IMR-90 (cell line): ENCODE measurements around the gene MIB1. TPM values are rescaled to one million over a fixed set of nuclear protein-coding genes. Genes with fewer than 3 reads are reported as not detected.

ENCODE experiments used
- ATAC-seq: fragments of 200-7000 bp; cut with Tn5 transposase; 2 replicates; pipeline ENCODE4 v1.9.1; 2020; ENCODE audit warnings: low read depth, mild to moderate bottlenecking, moderate library complexity
- BruUV-seq: library from RNA; stranded (reverse); fragments of 400-500 nt; replicated peaks from 2 replicates; lab custom pipeline; 2021; lab: Mats Ljungman, UMichigan
- CTCF ChIA-PET: fragments of 300-600 bp; formaldehyde crosslinking; extraction: SDS; loops from one replicate; lab custom pipeline; 2021; ENCODE audit warnings: antibody characterized with exemption; lab: Yijun Ruan, JAX
- POLR2A ChIA-PET: fragments of 300-600 bp; sonication (Branson Sonifier 250); formaldehyde crosslinking; loops from one replicate; lab custom pipeline; 2022; ENCODE audit warnings: antibody characterized with exemption; ENCODE audit not compliant: unreplicated experiment; lab: Charles Lee
- DNase-seq: peaks from one replicate; pipeline ENCODE4 v3.0.0; 2013
- H2AFZ ChIP-seq: replicated peaks from 2 replicates; pipeline ENCODE3; 2013; ENCODE audit warnings: low read length, mild to moderate bottlenecking; ENCODE audit not compliant: poor library complexity
- H2AK5ac ChIP-seq: 2 replicates; pipeline ENCODE4 v1.6.1; 2013; ENCODE audit warnings: low read depth, low read length, inconsistent platforms
- H2AK9ac ChIP-seq: replicated peaks from 2 replicates; pipeline ENCODE3; 2013; ENCODE audit warnings: mild to moderate bottlenecking, low read depth, low read length, moderate library complexity; ENCODE audit not compliant: poor library complexity
- H2BK120ac ChIP-seq: 2 replicates; pipeline ENCODE4 v1.6.1; 2013; ENCODE audit warnings: low read depth, low read length, inconsistent platforms
- H2BK15ac ChIP-seq: 3 replicates; pipeline ENCODE4 v1.6.1; 2013; ENCODE audit warnings: low read depth, low read length, inconsistent platforms
- H2BK20ac ChIP-seq: 2 replicates; pipeline ENCODE4 v1.6.1; 2013; ENCODE audit warnings: low read depth, mild to moderate bottlenecking, inconsistent platforms, low read length, moderate library complexity
- H2BK5ac ChIP-seq: 2 replicates; pipeline ENCODE4 v1.6.1; 2013; ENCODE audit warnings: mild to moderate bottlenecking, low read depth, low read length, inconsistent platforms; ENCODE audit not compliant: poor library complexity, severe bottlenecking
- H3K14ac ChIP-seq: replicated peaks from 2 replicates; pipeline ENCODE4 v1.6.1; 2013; ENCODE audit warnings: low read depth, low read length, inconsistent platforms
- H3K18ac ChIP-seq: 2 replicates; pipeline ENCODE4 v1.6.1; 2013; ENCODE audit warnings: low read depth, low read length, control low read depth
- H3K23ac ChIP-seq: 2 replicates; pipeline ENCODE4 v1.6.1; 2013; ENCODE audit warnings: low read depth, low read length, inconsistent platforms
- H3K27ac ChIP-seq: 2 replicates; pipeline ENCODE4 v1.5.1; 2013; ENCODE audit warnings: mild to moderate bottlenecking, control low read depth, low read length; ENCODE audit not compliant: insufficient read depth
- H3K27me3 ChIP-seq: 2 replicates; pipeline ENCODE4 v1.6.1; 2013; ENCODE audit warnings: low read length; ENCODE audit not compliant: control insufficient read depth, insufficient read depth
- H3K36me3 ChIP-seq: 2 replicates; pipeline ENCODE4 v1.6.1; 2013; ENCODE audit warnings: low read length, mixed read lengths; ENCODE audit not compliant: control insufficient read depth, insufficient read depth
- H3K4ac ChIP-seq: 2 replicates; pipeline ENCODE4 v1.6.1; 2013; ENCODE audit warnings: low read depth, low read length, inconsistent platforms
- H3K4me1 ChIP-seq: 2 replicates; pipeline ENCODE4 v1.6.1; 2013; ENCODE audit warnings: low read length, mixed read lengths; ENCODE audit not compliant: control insufficient read depth, insufficient read depth
- H3K4me2 ChIP-seq: 2 replicates; pipeline ENCODE4 v1.6.1; 2013; ENCODE audit warnings: low read depth, mild to moderate bottlenecking, control low read depth, low read length, moderate library complexity
- H3K4me3 ChIP-seq: 2 replicates; pipeline ENCODE4 v1.5.1; 2013; ENCODE audit warnings: low read depth, mild to moderate bottlenecking, control low read depth, low read length, moderate library complexity; ENCODE audit not compliant: insufficient read depth
- H3K56ac ChIP-seq: 2 replicates; pipeline ENCODE4 v1.6.1; 2013; ENCODE audit warnings: low read length, inconsistent platforms; ENCODE audit not compliant: insufficient read depth; ENCODE audit errors: extremely low read depth
- H3K79me1 ChIP-seq, 2 experiments: 2 replicates each; pipeline ENCODE4 v1.6.1; 2013; ENCODE audit warnings: low read length in 2 of 2, inconsistent platforms in 1 of 2, low read depth in 1 of 2
- H3K9ac ChIP-seq: 2 replicates; pipeline ENCODE4 v1.6.1; 2013; ENCODE audit warnings: low read depth, low read length, control low read depth
- H3K9me1 ChIP-seq: 2 replicates; pipeline ENCODE4 v1.6.1; 2013; ENCODE audit warnings: low read length, inconsistent platforms; ENCODE audit not compliant: insufficient read depth
- H3K9me3 ChIP-seq: 2 replicates; pipeline ENCODE4 v1.6.1; 2013; ENCODE audit warnings: low read length; ENCODE audit not compliant: control insufficient read depth, insufficient read depth
- H4K20me1 ChIP-seq: 2 replicates; pipeline ENCODE4 v1.6.1; 2013; ENCODE audit warnings: low read length, inconsistent platforms; ENCODE audit not compliant: insufficient read depth
- H4K5ac ChIP-seq: 2 replicates; pipeline ENCODE4 v1.6.1; 2013; ENCODE audit warnings: mild to moderate bottlenecking, low read depth, low read length, control low read depth
- H4K8ac ChIP-seq, 2 experiments: 2 replicates each; pipeline ENCODE4 v1.6.1; 2013; ENCODE audit warnings: low read depth in 2 of 2, low read length in 2 of 2, control low read depth in 1 of 2, inconsistent platforms in 1 of 2
- H4K91ac ChIP-seq: 2 replicates; pipeline ENCODE4 v1.6.1; 2013; ENCODE audit warnings: low read depth, low read length, inconsistent platforms; ENCODE audit not compliant: insufficient read depth
- BHLHE40 ChIP-seq: fragments of 150-350 bp; IDR thresholded peaks from 2 replicates; pipeline ENCODE4 v1.6.1; 2016; ENCODE audit warnings: mild to moderate bottlenecking, low read depth, low read length
- CEBPB ChIP-seq: IDR thresholded peaks from 2 replicates; pipeline ENCODE4 v1.6.1; 2012; ENCODE audit warnings: low read depth, low read length, improper control_type of control experiment
- CHD1 ChIP-seq: IDR thresholded peaks from 2 replicates; pipeline ENCODE4 v1.6.1; 2012; ENCODE audit warnings: low read depth, low read length, improper control_type of control experiment
- CTCF ChIP-seq: conservative IDR thresholded peaks from 2 replicates; pipeline ENCODE4 v1.5.1; 2012; ENCODE audit warnings: mild to moderate bottlenecking, low read depth, low read length, improper control_type of control experiment
- FOS ChIP-seq: fragments of 150-350 bp; IDR thresholded peaks from 2 replicates; pipeline ENCODE4 v1.6.1; 2016; ENCODE audit warnings: low read depth, low read length
- MAFK ChIP-seq: IDR thresholded peaks from 2 replicates; pipeline ENCODE4 v1.6.1; 2012; ENCODE audit warnings: low read depth, low read length, improper control_type of control experiment
- MAZ ChIP-seq: IDR thresholded peaks from 2 replicates; pipeline ENCODE4 v1.6.1; 2012; ENCODE audit warnings: low read depth, mild to moderate bottlenecking, low read length, improper control_type of control experiment, moderate library complexity, borderline replicate concordance
- MXI1 ChIP-seq: IDR thresholded peaks from 2 replicates; pipeline ENCODE4 v1.6.1; 2012; ENCODE audit warnings: low read depth, mild to moderate bottlenecking, low read length, moderate library complexity, borderline replicate concordance
- NFE2L2 ChIP-seq: fragments of 150-350 bp; IDR thresholded peaks from 2 replicates; pipeline ENCODE4 v1.6.1; 2016; ENCODE audit warnings: low read depth, mild to moderate bottlenecking, low read length
- POLR2A ChIP-seq: IDR thresholded peaks from 2 replicates; pipeline ENCODE4 v1.6.1; 2012; ENCODE audit warnings: mild to moderate bottlenecking, low read depth, low read length
- RAD21 ChIP-seq: IDR thresholded peaks from 2 replicates; pipeline ENCODE4 v1.6.1; 2012; ENCODE audit warnings: low read length, improper control_type of control experiment
- RCOR1 ChIP-seq: IDR thresholded peaks from 2 replicates; pipeline ENCODE4 v1.6.1; 2012; ENCODE audit warnings: mild to moderate bottlenecking, low read length, improper control_type of control experiment; ENCODE audit not compliant: insufficient replicate concordance
- RFX5 ChIP-seq: IDR thresholded peaks from 2 replicates; pipeline ENCODE4 v1.8.0; 2012; ENCODE audit warnings: low read depth, mild to moderate bottlenecking, low read length, moderate library complexity
- SMC3 ChIP-seq: fragments of 150-350 bp; IDR thresholded peaks from 2 replicates; pipeline ENCODE4 v1.6.1; 2016; ENCODE audit warnings: low read depth, mild to moderate bottlenecking, antibody characterized with exemption, low read length, moderate library complexity
- WGBS, 2 experiments: methylation state at CpG; one replicate each; pipeline versions ENCODE4 v1.1.5 to v1.1.7; 2013; ENCODE audit warnings: missing lambda C conversion rate in 2 of 2; ENCODE audit not compliant: insufficient read length in 1 of 2; ENCODE audit errors: extremely low coverage in 2 of 2; 5-methylcytosine and 5-hydroxymethylcytosine counted together
- dilution Hi-C: fragments of 300-500 bp; cut with HindIII; formaldehyde crosslinking; loops from one replicate; pipeline ENCODE4 v1.14.3; 2018; ENCODE audit warnings: low sequenced_read_pairs; ENCODE audit not compliant: unreplicated experiment
- in situ Hi-C: fragments of 300-500 bp; cut with MboI; formaldehyde crosslinking; loops from 3 replicates; pipeline ENCODE4 v1.14.3; 2019; ENCODE audit warnings: low sequenced_read_pairs, inconsistent platforms, mixed read lengths
- intact Hi-C: fragments of 100-400 bp; cut with micrococcal nuclease; formaldehyde crosslinking; loops from 2 replicates; pipeline ENCODE4 v1.10.0; 2022
- polyA plus RNA-seq, 3 experiments: library from polyadenylated mRNA; depleted of rRNA; stranded (reverse); fragments of >200 nt; gene quantifications; 2 replicates each; pipeline ENCODE4 v1.2.3, GENCODE V29; 2012; ENCODE audit warnings: low replicate concordance in 1 of 3
- total RNA-seq: library from RNA; depleted of rRNA; stranded (reverse); fragments of >200 nt; gene quantifications from 2 replicates; pipeline ENCODE4 v1.2.3, GENCODE V29; 2012
- TF ChIP-seq, protein P1 (sequence below): fragments of 150-350 bp; IDR thresholded peaks from 2 replicates; pipeline ENCODE4 v1.6.1; 2016; ENCODE audit warnings: low read depth, mild to moderate bottlenecking, low read length, moderate library complexity, borderline replicate concordance
- TF ChIP-seq, protein P2 (sequence below): fragments of 150-350 bp; IDR thresholded peaks from 2 replicates; pipeline ENCODE4 v1.6.1; 2017; ENCODE audit warnings: mild to moderate bottlenecking, antibody characterized with exemption, low read length, low read depth

MIB1 gene
- total and polyA plus RNA-seq, 2 of the 4 experiments (the other 2 are of a cell fraction), result 5.9 to 80.1 TPM

- Histone ChIP-seq H3K36me3 (peaks cover 23% of the 10 kb centered on the region), H4K91ac (no peak overlapping the region), H3K9me1 (no peaks in the 10 kb centered on the region), H3K27me3 (no peaks in the 10 kb centered on the region), H4K5ac (no peak overlapping the region), H3K27ac (no peak overlapping the region), H3K18ac (no peak overlapping the region), H4K8ac (no peak overlapping the region), H3K4ac (no peak overlapping the region), H3K56ac (no peak overlapping the region), H3K79me1 (no peaks in the 10 kb centered on the region; a peak in 1 of 4 replicates), H2AFZ (no peak overlapping the region), H2AK9ac (no peak overlapping the region), H2BK120ac (no peak overlapping the region), H2BK20ac (no peak overlapping the region), H3K4me2 (no peak overlapping the region), H3K23ac (no peak overlapping the region), H3K4me1 (no peaks in the 10 kb centered on the region), H2BK15ac (no peak overlapping the region), H3K9me3 (no peaks in the 10 kb centered on the region), H4K20me1 (no peaks in the 10 kb centered on the region), H3K4me3 (no peak overlapping the region), H3K9ac (no peak overlapping the region), H2AK5ac (no peak overlapping the region), H3K14ac (no peak overlapping the region), H2BK5ac (no peak overlapping the region)
- intact Hi-C loops (no loop called here), dilution Hi-C loops (no loop called here), in situ Hi-C loops (no loop called here)
- ChIA-PET POLR2A (no interaction called here), CTCF (no interaction called here)
- TF ChIP-seq, protein P1, sequence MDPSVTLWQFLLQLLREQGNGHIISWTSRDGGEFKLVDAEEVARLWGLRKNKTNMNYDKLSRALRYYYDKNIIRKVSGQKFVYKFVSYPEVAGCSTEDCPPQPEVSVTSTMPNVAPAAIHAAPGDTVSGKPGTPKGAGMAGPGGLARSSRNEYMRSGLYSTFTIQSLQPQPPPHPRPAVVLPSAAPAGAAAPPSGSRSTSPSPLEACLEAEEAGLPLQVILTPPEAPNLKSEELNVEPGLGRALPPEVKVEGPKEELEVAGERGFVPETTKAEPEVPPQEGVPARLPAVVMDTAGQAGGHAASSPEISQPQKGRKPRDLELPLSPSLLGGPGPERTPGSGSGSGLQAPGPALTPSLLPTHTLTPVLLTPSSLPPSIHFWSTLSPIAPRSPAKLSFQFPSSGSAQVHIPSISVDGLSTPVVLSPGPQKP, result no peak
- TF ChIP-seq MXI1 (no peak), CEBPB (no peak), RCOR1 (no peak), SMC3 (no peak), FOS (no peak), RFX5 (no peak), CTCF (no peak), RAD21 (no peak), MAZ (no peak), POLR2A (no peak), CHD1 (no peak), BHLHE40 (no peak), MAFK (no peak), NFE2L2 (no peak)
- TF ChIP-seq, protein P2, sequence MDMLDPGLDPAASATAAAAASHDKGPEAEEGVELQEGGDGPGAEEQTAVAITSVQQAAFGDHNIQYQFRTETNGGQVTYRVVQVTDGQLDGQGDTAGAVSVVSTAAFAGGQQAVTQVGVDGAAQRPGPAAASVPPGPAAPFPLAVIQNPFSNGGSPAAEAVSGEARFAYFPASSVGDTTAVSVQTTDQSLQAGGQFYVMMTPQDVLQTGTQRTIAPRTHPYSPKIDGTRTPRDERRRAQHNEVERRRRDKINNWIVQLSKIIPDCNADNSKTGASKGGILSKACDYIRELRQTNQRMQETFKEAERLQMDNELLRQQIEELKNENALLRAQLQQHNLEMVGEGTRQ, result no peak
- WGBS, 2 experiments, result no CpG with 5 or more reads among the region's 5 CpGs
- BruUV-seq, result no TSS peak
- ATAC-seq (no peak), DNase-seq (no peak)
These were observed 123.8 kb downstream of the MIB1 start for GRCh38 chr18:21864386-21864785.
